ENCODE results near the gene DLGAP4. TPM values are rescaled to one million over a fixed set of nuclear protein-coding genes. Genes with fewer than 3 reads are reported as not detected.

DLGAP4 gene
- total and polyA plus RNA-seq, 2 of the 13 experiments (the other 11 are each of a cell fraction or from before 2014, with no cell fraction given) = 15.2 to 26.7 TPM

- TF ChIP-seq, protein P1, sequence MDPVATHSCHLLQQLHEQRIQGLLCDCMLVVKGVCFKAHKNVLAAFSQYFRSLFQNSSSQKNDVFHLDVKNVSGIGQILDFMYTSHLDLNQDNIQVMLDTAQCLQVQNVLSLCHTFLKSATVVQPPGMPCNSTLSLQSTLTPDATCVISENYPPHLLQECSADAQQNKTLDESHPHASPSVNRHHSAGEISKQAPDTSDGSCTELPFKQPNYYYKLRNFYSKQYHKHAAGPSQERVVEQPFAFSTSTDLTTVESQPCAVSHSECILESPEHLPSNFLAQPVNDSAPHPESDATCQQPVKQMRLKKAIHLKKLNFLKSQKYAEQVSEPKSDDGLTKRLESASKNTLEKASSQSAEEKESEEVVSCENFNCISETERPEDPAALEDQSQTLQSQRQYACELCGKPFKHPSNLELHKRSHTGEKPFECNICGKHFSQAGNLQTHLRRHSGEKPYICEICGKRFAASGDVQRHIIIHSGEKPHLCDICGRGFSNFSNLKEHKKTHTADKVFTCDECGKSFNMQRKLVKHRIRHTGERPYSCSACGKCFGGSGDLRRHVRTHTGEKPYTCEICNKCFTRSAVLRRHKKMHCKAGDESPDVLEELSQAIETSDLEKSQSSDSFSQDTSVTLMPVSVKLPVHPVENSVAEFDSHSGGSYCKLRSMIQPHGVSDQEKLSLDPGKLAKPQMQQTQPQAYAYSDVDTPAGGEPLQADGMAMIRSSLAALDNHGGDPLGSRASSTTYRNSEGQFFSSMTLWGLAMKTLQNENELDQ (CRISPR knock-in tag; IDR thresholded peaks at IDR 0.05; ENCODE audit: borderline replicate concordance) = 0 out of 2 replicates have a peak, but pooled peaks have one; percentile 14
- TF ChIP-seq PBX2 (CRISPR knock-in tag; IDR thresholded peaks at IDR 0.05) = no peak
- TF ChIP-seq, protein P2, sequence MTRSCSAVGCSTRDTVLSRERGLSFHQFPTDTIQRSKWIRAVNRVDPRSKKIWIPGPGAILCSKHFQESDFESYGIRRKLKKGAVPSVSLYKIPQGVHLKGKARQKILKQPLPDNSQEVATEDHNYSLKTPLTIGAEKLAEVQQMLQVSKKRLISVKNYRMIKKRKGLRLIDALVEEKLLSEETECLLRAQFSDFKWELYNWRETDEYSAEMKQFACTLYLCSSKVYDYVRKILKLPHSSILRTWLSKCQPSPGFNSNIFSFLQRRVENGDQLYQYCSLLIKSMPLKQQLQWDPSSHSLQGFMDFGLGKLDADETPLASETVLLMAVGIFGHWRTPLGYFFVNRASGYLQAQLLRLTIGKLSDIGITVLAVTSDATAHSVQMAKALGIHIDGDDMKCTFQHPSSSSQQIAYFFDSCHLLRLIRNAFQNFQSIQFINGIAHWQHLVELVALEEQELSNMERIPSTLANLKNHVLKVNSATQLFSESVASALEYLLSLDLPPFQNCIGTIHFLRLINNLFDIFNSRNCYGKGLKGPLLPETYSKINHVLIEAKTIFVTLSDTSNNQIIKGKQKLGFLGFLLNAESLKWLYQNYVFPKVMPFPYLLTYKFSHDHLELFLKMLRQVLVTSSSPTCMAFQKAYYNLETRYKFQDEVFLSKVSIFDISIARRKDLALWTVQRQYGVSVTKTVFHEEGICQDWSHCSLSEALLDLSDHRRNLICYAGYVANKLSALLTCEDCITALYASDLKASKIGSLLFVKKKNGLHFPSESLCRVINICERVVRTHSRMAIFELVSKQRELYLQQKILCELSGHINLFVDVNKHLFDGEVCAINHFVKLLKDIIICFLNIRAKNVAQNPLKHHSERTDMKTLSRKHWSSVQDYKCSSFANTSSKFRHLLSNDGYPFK (CRISPR knock-in tag; IDR thresholded peaks at IDR 0.05; ENCODE audit: borderline replicate concordance) = peak; percentile 32; the same call in 1 of the 2 replicates
- TF ChIP-seq, protein P3, sequence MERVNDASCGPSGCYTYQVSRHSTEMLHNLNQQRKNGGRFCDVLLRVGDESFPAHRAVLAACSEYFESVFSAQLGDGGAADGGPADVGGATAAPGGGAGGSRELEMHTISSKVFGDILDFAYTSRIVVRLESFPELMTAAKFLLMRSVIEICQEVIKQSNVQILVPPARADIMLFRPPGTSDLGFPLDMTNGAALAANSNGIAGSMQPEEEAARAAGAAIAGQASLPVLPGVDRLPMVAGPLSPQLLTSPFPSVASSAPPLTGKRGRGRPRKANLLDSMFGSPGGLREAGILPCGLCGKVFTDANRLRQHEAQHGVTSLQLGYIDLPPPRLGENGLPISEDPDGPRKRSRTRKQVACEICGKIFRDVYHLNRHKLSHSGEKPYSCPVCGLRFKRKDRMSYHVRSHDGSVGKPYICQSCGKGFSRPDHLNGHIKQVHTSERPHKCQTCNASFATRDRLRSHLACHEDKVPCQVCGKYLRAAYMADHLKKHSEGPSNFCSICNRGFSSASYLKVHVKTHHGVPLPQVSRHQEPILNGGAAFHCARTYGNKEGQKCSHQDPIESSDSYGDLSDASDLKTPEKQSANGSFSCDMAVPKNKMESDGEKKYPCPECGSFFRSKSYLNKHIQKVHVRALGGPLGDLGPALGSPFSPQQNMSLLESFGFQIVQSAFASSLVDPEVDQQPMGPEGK (CRISPR knock-in tag; IDR thresholded peaks at IDR 0.05) = peak; percentile 93
- peak; percentile 93; the same call in 1 of the 2 replicates for TF ChIP-seq ZBTB8A (CRISPR knock-in tag; IDR thresholded peaks at IDR 0.05; ENCODE audit: borderline replicate concordance, low read depth)
- TF ChIP-seq KLF16 (CRISPR knock-in tag; IDR thresholded peaks at IDR 0.05) = peak in 1 of 2 experiments; percentile 82; a peak in 1 of 4 replicates
- TF ChIP-seq THYN1 (CRISPR knock-in tag; IDR thresholded peaks at IDR 0.05; ENCODE audit: borderline replicate concordance, low read depth) = no peak
- TF ChIP-seq PHF5A (CRISPR knock-in tag; IDR thresholded peaks at IDR 0.05; ENCODE audit: low read depth, unreplicated experiment) = peak; percentile 29
- TF ChIP-seq SMAD9 (CRISPR knock-in tag; IDR thresholded peaks at IDR 0.05) = peak; percentile 94; the same call in 1 of the 2 replicates
- peak; percentile 90; the same call in 1 of the 2 replicates for TF ChIP-seq ZNF776 (CRISPR knock-in tag; IDR thresholded peaks at IDR 0.05)
- no peak for TF ChIP-seq ZNF713 (CRISPR knock-in tag; IDR thresholded peaks at IDR 0.05)
- TF ChIP-seq AFF4 (CRISPR knock-in tag; IDR thresholded peaks at IDR 0.05) = 0 out of 2 replicates have a peak, but pooled peaks have one; percentile 4
- no peak for TF ChIP-seq ZSCAN31 (CRISPR knock-in tag; IDR thresholded peaks at IDR 0.05; ENCODE audit: low read depth)
- TF ChIP-seq NFYB (CRISPR knock-in tag; IDR thresholded peaks at IDR 0.05) = peak; percentile 25; the same call in 1 of the 2 replicates
Observed at GRCh38 chr20:36573103-36573797, 267.1 kb downstream of the DLGAP4 start, which contains the start of gene TGIF2 (continued).

Data from HepG2 (cell line).